ENCODE data around the gene STXBP4.
A peak's percentile ranks its signal among the peaks of the same experiment; 100 is the strongest.
"Not testable (repeated sequence)": the region's sequence is repeated elsewhere in the genome, so short reads cannot be mapped to it uniquely, and the experiment has no call there.

STXBP4 gene

DNA sequence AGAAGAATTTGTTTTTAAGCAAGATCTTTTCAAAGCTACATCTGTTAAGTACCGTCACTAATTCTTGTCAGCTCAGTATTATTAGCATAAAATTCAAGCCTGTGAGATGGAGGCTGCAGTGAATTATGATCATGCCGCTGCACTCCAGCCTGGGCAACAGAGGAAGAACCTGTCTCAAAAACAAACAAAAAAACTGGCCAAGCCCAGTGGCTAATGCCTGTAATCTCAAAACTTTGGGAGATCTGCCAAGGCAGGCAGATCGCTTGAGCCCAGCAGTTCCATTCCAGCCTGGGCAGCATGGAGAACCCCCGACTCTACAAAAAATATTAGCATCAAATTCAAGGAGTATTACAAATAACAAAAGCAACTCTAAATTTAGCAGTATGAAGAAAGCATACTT, 88.0 kb downstream of the STXBP4 start:
- no peak for DNase-seq (ENCODE audit: low read depth)

DNA sequence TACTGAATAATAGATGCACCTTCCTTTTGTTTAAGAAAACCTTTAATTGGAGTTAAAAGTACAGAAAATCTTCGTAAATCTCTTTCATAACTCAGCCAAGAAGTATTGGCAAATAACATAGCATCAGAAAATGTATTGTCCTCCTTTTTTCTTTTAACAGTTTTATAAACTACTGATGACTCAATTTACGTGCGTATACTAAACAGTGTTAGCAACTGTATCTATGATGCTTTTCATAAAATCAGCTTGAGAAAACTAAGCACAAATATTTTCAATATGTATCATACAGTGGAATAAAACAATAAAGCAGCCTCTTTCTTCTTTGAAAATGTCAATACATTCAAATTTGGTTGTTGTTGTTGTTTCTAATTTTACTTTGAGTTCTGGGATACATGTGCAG, 88.6 kb downstream of the STXBP4 start:
- no peak for DNase-seq (ENCODE audit: low read depth)

DNA sequence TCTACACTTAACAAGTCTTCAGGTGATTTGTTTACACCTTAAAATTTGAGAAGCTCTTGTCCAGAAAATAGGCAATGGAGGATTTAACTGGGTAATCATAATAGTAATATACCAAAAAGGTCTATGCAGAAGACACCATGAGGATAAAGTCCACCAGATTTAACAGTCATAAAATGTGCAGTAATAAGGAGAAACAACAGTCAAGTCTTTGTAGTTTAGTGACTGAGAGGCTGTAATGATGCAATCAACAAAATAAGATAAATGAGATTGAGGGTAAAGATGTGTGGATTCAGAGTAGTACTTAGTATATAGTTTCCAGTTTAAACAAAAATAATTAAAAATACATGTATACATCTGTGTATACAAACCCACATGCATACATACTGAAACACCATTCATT, 91.2 kb downstream of the STXBP4 start:
- no peak for DNase-seq (ENCODE audit: low read depth)

DNA sequence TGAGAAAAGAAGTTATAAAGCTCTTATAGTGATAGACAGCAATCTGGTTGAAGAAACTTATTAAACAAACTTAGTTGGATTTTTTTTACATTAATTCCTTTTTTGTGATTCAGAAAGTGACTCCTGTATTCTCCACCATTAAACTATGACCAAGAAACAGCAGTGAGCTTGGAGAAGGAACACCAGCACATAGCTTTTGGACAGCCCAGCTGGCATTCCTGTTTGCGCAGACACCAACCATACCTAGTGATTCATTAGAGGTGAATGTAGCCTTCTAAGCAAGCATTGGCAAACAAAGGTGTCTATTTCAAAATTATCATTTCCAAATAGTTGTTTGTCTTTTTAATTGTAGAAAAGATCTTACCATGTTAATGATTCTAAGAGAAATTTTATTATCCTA, 94.4 kb downstream of the STXBP4 start:
- DNase-seq (ENCODE audit: low read depth): no peak

DNA sequence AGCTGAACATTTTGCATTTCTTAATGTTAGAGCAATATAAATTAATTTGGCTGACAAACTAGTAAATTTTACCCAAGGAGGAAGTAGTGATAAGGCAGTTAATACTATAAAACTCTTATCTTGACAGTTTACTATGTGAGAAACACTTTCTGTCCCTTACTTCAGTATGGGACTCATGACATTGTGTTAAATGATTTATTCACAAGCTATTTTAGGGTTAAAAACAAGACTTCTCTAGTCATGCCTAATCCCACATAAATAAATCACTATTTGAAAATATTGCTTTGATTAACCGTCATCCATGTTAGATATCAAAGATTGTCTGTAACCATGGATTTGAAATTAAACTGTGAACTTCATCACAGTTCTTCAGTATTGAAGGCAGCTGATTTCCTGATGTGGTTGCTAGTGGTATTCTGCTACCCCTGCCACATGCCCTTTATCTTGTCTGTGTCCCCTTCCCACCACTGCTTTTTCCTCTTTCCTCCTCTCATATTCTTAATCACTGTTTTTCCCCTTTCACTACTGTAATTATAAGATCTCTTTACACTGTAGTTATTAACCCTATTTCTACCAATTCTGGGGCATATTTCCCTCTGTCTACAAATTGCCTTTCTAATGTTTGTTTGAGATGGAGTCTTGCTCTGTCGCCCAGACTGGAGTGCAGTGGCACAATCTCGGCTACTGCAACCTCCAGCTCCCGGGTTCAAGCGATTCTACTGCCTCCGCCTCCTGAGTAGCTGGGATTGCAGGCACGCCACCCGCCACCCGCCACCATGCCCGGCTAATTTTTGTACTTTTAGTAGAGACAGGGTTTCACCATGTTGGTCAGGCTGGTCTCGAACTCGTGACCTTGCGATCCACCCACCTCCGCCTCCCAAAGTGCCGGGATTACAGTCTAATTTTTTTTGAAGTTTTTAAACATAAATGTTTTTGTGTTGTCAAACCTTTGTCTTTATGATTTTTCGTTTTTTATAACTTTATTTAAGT, 95.6 kb downstream of the STXBP4 start:
- DNase-seq (ENCODE audit: low read depth): no peak

DNA sequence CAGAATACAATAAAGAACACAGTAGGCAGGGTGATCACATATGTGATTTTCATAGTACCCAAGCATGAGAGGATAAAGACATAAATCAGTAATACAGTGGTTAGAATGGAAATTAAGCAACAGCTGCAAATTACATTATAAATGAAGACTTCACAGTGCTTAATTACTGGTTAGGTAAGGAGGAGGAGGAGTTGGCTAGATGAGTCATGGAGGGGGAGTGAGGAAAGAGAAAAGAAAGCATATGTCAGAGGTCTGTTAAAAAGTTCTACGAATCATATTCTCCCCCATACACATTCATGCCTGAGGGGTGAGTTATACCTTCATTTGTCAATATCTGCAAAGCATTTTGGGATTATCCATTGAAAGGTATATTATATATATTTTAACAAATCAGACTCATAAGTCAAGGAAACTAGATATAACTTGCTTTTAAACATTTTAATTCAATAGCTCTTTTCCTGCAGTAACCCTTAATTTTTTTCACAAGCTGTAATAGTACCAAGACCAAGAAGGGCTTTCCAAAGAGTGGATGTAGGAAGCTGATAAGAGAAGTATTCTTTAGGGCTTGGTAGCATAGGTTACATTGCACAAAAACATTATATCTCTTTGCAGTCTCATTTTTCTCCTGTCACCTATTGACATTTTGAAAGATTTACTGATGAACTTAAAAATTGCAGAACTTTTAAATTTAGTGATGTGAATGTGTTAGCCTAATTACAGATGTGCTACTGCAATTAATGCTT, 99.3 kb downstream of the STXBP4 start:
- DNase-seq (ENCODE audit: low read depth): no peak

DNA sequence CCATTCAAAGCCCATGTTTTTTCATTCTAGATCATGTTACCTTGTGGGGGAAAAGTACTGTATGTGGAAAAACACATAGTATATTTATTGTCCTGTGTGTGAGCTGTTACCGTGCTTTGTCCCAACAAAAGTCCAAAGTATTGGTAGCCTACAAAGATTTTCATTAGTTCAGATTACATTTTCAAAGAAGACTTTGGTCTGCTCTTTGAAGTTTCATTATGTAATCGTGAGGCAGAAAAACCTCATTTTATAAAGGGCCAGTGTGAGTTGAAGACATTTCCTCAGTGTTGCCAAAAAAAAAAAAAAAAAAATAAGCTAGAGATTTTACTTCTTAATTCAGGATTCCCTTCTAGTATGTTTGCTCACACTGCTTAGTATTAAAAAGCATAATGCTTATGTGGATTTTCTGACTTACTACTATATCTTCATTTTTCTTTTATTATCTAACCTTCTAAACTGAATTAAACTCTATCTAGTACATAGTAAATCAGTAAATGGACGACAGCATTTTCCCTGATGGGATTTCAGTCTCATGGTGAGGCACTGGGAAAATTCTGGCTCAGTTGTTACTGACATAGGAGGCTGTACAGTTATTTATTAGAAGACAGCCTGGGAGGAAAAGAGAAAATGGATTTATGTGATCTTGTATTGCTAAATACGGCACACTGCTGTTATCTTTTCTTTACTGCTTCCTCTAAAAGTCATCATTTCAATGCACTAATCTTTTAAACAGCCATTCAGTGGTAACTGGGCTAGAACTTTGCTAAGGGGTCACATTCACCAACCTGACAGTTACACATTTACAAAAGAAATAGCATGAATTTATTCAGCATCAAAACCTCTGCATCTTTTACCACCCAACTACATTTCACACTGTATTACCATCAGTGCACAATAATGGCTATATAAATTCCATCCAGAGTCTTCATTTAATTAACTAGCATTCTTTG, 100.6 kb downstream of the STXBP4 start:
- no peak for DNase-seq (ENCODE audit: low read depth)

DNA sequence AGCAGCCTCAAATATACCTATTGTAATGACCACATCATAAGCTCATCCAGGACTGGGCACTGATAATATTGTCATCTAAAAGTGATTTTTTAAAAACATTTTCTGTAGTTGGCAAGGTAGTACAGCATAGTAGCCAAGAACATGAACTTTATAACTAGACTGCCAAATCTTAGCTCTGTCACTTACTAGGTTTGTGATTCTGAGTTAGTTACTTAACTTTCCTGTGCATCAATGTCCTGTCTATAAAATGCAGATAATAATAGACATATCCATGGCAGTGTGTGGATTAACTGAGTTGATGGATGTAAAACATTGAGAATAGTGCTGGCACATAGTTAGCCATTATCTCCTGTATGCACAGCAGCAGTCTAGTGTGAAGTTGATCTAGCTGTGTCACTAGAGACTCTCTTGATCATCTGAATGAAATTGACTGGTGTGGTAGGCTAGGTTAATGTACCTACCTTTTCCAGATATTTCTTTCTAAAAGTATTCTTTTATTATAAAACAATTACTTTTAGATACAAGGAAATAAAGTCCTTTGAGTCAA, 101.5 kb downstream of the STXBP4 start:
- DNase-seq (ENCODE audit: low read depth): no peak

DNA sequence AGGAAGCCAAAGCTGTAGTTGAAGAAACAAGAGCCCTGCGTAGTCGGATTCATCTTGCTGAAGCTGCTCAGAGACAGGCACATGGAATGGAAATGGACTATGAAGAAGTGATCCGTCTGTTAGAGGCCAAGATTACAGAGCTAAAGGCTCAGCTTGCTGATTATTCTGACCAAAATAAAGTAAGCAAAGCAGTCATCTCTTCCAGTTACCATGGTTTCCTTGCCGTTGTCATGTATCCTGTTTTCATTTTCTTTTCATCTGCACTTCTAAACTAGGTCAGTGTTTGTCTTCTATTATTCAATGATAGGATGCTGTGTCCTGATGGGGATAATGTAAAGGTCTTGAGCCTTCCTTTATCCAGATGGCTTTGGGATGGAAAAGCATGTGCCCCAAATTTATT, 104.3 kb downstream of the STXBP4 start:
- DNase-seq (ENCODE audit: low read depth): no peak

DNA sequence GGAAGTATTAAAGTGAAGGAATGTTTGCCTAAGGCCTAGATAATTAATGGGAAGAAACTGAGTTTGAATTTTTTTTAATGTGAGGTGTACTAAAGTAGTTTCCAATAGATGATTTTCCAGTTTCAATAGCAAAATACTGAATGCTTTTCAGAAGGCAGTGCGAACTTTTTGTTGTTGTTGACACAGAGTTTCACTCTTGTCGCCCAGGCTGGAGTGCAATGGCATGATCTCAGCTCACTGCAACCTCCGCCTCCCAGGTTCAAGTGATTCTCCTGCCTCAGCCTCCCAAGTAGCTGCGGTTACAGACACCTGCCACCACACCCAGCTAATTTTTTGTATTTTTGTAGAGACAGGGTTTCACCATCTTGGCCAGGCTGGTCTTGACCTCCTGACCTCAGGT, 104.9 kb downstream of the STXBP4 start:
- not testable (repeated sequence) for DNase-seq (ENCODE audit: low read depth)

DNA sequence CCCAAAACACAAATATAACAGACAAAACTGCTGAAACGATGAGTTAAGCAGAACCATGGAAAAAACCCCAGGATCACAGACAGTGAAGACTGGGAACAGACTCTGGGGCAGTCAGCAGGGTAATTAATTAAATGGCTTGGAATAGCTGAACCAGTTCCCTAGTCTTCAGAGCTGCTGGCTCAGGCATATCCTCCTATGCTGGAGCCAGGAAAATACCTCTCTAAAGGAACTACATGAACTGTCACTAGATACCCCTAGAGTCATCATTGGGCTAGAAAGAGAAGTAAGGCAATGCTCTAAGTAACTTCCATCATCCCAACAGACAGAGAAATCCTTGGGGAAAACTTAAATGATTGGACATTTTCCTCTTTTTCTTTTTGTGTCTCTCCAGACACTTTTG, 113.0 kb downstream of the STXBP4 start:
- DNase-seq (ENCODE audit: low read depth): no peak

DNA sequence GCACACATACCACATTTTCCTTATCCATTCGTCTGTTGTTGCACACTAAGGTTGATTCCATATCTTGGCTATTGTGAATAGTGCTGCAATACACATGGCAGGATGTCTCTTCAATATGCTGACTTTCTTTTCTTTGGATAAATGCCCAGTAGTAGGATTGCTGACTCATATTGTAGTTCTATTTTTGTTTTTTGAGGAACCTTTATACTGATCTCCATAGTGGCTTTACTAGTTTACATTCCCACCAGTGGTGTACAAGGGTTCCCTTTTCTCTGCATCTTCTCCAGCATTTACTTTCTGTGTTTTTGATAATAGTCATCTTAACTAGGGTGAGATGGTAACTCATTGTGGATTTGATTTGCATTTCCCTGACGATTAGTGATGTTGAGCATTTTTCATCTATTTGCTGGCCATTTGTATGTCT, 118.1 kb downstream of the STXBP4 start:
- peak; percentile 53 for DNase-seq (ENCODE audit: low read depth)

DNA sequence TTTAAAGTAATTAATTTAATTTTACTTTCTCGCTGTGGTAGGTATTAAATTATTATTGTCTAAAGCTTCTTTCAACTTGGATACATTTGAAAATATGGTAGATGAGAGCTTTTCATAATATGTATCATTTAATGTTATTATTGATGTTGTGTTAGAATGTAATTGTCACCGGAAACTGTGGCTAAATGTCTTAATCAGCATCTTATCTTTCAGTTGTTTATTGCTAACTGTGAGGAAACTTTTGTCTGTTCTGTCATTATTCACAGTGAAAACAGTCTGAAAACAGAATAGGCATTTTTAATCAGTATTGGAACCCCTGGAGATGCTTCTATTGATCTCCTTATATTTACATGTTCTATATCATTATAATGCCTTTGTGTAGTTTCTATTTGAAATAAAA, 120.7 kb downstream of the STXBP4 start:
- no peak for DNase-seq (ENCODE audit: low read depth)

DNA sequence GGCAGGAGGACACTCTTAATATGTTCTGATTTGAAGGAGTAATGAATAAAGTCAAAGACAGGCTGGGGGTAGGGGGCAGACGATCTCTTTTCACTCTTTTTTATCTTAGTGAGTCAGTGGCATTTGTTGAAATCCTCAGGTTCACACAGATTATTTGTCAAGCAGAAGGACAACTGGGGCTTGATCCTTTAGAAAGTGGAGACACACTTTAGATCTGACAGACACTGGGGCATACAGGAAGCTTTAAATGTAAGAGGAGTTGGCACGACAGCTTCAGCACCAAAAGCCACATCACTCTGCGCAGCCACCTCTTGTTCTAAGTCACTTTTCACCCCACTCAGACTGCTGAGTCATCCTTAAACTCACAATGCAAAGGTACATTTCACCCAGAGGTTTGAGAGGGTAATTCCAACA, 121.5 kb downstream of the STXBP4 start:
- DNase-seq (ENCODE audit: low read depth): no peak

DNA sequence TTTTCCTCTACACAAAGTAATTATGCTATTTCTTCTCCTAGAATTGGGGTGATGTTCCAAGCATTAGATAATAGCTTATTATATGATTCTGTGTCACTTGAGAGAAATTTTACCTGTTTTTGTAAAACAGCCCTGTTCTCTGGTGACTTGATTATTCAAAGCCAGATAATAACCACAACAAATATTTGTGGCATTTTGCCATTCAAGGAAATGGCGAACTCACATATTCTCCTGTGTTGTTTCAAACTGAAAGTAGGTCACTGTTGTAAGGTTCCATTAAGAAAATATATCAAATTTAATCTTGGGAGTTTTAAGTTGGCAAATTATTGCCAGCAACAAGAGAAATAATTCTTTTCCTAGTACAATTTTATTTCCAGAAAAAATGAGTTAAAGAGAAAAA, 124.8 kb downstream of the STXBP4 start:
- DNase-seq (ENCODE audit: low read depth): no peak

DNA sequence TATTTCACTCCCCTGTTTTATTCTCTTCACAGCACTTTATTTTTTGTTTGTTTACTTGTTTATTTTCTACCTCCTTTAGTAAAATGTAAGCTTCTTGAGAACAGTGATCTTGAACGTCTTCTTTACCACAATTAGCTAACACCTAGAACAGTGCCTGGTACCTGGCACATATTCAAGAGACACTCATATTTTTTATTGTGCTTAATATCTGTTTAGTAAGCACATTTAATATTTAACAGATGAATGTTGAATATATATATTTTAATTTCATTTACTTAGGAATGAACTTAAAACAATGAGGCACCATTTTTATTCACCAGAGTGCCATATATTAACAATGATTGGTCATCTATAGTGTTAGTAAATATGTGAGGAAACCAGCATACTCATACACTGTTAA, 130.2 kb downstream of the STXBP4 start:
- DNase-seq (ENCODE audit: low read depth): no peak

DNA sequence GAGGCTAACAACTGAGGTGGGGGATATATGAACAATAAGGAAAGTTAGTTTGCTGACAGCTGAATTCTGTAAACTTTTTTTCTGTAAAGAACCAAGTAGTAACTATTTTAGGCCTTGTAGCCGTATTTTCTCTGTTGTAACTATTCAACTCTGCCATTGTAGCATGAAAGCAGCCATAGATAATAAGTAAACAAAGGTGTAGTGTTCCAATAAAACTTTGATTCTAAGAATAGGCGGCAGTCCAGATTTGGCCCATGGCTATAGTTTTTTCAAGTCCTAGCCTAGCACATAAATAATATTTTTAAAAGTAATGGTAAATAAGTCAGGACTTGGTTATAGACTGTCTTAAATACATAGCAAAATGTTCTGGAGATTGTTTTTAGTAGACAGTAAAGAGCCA, 142.0 kb downstream of the STXBP4 start:
- DNase-seq (ENCODE audit: low read depth): no peak

DNA sequence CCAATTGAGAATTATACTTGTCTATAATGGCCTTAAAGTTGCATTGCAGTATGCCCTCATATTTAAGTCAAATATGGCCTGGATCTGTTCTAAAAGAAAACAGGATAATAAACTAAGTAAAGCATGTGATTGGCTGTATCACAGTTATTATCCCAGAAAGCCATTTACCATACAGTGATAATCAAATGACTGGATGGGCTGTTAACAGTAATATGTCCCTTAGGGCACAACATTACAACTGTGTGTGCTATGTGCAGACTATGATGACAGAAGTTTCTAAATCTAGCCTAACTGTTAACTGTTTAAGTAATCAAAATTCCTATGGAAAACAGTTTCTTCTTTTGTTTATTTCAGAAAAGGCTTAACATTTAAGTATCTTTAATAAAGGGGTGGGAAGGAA, 145.7 kb downstream of the STXBP4 start:
- DNase-seq (ENCODE audit: low read depth): no peak

DNA sequence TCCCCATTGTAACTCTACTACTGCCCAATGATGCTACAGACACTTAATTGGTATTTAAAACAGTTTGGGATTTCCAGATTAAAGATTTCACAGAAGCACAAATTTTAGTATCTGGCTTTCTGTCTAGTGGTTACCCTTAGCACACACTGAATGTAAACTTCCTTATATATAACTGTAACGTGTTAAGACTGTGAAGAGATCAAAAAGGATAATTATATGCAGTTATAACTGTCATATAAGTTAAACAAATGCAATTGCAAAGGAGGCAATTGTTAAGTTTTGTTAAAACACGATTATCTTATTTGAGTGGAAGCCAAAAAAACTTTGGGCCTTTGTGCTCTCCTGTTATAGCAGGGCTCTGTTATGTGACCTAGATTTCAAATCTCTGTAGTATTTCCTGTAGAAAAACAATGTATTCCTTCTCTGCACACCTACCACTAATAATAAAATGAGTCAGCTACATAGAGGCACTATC, 147.9 kb downstream of the STXBP4 start:
- DNase-seq (ENCODE audit: low read depth): no peak

DNA sequence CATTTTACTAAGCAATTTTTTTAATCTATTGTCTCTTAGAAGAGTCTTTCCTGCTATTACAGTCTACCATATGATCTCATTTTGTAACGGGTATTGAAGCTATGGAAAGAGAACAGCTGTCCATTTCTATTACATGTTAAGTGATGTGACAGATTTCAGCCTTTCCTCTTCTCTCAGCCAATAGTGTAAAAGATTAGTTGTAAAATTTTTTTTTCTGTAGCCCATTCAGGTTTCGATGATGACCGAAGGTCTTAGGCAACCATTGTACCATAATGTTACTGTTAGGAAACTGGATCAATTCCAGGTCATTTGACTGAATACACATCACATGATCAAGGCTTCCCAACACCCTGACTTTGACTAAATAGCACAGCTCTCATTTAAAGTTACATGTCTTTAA, 148.6 kb downstream of the STXBP4 start:
- DNase-seq (ENCODE audit: low read depth): no peak

DNA sequence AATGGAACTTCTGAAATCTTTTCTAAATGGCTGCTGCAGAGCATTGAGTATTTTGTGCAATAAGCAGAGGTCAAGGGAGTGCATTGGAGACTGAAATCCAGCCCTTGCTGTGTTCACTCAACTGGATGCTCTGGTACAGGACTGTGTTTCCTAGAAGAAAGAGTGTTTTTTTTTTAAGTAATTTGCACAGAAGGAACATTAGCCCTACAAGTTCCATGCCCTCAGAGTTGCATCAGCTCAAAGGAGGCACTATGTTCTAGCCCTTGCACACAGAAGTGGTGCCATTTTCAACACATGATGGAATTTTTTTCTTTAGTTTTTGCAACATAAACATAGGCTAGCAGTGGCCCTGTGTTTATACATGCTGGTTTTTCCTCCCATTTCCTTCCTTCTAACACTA, 152.1 kb downstream of the STXBP4 start:
- no peak for DNase-seq (ENCODE audit: low read depth)

DNA sequence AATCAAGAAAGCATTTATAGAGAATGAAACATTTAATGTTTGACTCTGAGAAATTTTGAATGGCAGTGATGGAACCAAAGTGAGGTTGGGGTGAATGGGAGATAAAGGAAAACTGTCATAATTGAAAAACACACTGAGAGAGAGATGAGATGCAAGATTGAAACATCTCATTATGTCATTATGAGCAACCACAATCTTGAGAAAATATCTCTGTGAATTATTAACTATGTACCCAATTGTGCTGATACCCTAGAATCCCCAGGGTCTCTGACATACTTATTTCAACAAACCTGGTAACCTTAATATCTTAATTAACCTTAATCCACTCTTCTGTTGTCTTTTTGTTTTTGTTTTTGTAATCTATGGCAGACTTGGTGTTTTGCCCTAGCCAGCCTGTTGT, 152.7 kb downstream of the STXBP4 start:
- no peak for DNase-seq (ENCODE audit: low read depth)
